GM18502 (cell line): ENCODE results near the gene PHEX.
A peak's percentile ranks its signal among the peaks of the same experiment; 100 is the strongest.

Experiments used
- ATAC-seq: cut with Tn5 transposase; IDR thresholded peaks from one replicate; pipeline ENCODE4 v1.9.1; 2021; ENCODE audit warnings: mild to moderate bottlenecking; ENCODE audit not compliant: unreplicated experiment, poor library complexity

PHEX gene

DNA sequence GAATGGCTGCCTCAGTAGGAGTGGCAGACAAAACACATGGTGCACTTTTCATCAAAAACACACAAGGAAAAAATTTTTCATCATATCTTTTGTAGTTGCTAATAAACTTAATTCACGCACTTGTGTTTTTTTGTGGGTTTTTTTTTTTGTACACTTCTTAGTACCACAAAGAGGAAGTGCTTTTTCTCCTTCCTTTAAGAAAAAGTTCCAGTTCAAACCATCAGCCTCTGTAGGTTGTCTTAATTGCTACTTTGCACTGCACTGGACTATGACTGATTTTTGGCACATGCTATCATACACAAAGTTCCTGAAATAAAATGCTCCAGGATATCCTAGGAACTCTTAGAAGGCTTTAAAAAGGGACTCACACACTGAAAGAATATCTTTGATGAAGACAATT is at the start of gene PHEX:
Gene PHEX, plus strand, starts transcription at position 242 of the 400 bp plus-strand sequence. CDS start 681 bp downstream, outside the sequence.
- ATAC-seq, result no peak

GRCh38 chrX:21985332-21985777 is 46.8 kb upstream of the PHEX start:
- ATAC-seq, result peak; percentile 92

- ATAC-seq, result no peak
Measured at GRCh38 chrX:21986596-21986995, 45.5 kb upstream of the PHEX start.

- ATAC-seq, result peak; percentile 52
Measured at GRCh38 chrX:21989384-21989783, 42.7 kb upstream of the PHEX start.

GRCh38 chrX:21990832-21991231 is 41.3 kb upstream of the PHEX start:
- no peak for ATAC-seq

- ATAC-seq, result no peak
Measured at GRCh38 chrX:21991504-21991903, 40.6 kb upstream of the PHEX start.

GRCh38 chrX:21993265-21993664 is 38.9 kb upstream of the PHEX start:
- peak; percentile 68 for ATAC-seq

DNA sequence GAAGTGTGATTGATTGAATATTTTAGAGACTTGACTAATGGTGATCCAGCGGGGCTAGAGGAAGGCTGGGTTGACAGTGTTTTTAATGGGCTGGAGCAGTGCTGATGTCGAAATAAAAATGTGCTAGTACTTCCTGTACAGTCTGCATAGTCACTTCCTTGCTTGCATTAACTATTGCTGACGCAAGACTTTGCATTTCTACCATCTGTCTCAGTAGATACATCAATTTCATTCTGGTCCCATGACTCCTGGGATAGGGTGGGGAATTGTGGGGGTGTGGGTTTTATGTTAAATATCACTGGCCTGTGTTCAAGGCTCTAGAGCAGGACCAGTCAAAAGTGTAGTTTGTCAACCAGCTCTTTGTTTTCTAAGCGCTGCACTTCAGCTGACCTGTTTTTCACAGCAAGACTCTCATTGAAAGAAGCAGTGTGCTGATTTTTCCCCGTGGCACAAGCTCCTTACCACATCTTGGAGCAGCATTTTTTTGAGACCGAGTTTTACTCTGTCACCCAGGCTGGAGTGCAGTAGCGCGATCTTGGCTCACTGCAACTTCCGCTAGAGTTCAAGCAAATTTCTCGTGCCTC is 35.2 kb upstream of the PHEX start:
- no peak for ATAC-seq

GRCh38 chrX:21998037-21998436 is 34.1 kb upstream of the PHEX start:
- no peak for ATAC-seq

DNA sequence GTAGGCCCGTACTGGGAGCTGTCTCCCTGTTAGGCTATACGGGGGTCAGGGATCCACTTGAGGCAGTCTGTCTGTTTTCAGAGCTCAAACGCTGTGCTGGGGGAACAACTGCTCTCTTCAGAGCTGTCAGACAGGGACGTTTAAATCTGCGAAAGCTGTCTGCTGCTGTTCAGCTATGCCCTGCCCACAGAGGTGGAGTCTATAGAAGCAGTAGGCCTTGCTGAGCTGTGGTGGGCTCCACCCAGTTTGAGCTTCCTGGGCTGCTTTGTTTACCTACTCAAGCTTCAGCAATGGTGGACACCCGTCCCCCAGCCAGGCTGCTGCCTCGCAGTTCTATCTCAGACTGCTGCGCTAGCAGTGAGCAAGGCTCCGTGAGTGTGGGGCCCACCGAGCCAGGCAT is 27.3 kb upstream of the PHEX start:
- no peak for ATAC-seq

DNA sequence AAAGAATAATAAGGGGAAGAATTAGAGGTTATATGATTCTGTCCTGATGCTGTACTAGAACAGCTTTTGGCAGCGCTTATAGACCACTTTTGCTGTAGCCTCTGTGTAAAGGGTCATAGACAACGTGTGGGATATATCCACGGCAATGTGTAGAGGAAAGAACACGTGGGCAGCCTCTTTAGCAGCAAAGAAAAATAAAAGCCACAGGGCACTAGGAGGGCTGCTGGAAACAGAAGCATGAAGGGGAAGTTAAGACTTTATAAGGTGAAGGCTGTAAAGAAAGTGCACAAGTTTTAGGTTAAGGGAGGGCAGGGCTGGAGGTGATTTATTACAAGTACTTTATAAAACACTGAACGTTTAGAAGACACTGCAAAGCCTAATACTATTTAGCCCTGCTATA is 20.1 kb upstream of the PHEX start:
- no peak for ATAC-seq

GRCh38 chrX:22012931-22013330 is 19.2 kb upstream of the PHEX start:
- ATAC-seq, result no peak

- ATAC-seq, result no peak
Measured at GRCh38 chrX:22015139-22015750, 16.9 kb upstream of the PHEX start.

- no peak for ATAC-seq
Measured at GRCh38 chrX:22021751-22022324, 10.3 kb upstream of the PHEX start.

- ATAC-seq, result no peak
Measured at GRCh38 chrX:22024577-22024976, 7.5 kb upstream of the PHEX start.

- ATAC-seq, result no peak
Measured at GRCh38 chrX:22025751-22026150, 6.4 kb upstream of the PHEX start.

- no peak for ATAC-seq
Measured at GRCh38 chrX:22026731-22027130, 5.4 kb upstream of the PHEX start.

DNA sequence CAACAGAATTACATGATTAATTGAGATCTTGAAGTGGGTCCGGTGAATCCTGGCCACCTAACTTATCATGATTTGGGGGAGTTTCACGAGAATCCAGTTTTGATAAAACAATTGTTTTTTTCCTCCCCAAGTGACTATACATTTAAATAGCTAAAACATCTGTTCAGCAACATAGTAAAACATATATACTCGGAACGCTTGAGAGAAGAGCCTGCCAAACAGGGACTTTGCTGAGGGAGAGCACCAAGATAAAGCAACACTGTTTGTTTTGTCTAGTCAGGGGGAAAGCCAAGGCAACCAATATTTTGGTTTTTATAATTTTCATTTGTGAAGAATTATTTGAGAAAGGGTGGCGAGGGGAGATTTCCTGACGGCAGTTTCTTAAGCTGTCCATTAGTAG is 381 bp downstream of the PHEX start:
- no peak for ATAC-seq

GRCh38 chrX:22033818-22034217 is 1.7 kb downstream of the PHEX start:
- ATAC-seq, result no peak

DNA sequence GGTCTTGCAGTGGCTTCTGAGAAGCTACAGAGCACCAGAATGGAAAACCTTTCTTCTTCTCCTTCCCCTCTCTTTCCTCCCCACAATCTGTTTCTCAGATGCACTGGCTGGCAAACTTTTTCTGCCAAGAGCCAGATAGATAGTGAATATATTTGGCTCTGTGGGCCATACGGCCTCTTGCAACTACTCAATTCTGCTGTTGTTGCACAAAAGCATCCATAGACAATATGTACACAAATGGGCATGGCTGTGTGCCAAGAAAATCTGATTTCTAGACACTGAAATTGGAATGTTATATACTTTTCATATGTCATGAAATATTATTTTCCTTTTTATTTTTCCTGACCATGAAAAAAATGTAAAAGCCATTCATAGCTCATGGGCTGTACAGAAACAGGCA is 3.1 kb downstream of the PHEX start:
- no peak for ATAC-seq

DNA sequence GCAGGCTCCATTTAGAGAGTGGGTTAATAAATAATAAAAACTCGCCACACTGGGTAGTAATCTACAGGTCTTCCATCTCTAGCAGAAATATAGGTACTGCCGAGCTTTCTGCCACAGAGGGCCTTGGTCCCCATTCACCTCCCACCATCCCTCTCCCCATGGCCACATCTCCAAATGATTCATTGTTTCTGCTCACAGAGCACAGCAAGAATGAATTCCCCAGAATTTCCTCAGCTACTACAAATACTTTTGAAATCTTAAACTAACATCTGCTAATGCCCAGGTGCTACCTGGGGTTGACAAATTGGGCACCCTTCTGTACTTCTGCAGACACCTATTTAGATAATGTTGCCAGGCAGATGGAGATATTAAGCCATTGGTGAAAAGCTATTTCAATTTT is 5.1 kb downstream of the PHEX start:
- no peak for ATAC-seq
